HG03521 (cell line): ENCODE results near the gene SURF2.

ENCODE experiments used
- ATAC-seq: cut with Tn5 transposase; IDR thresholded peaks from one replicate; pipeline ENCODE4 v1.9.1; 2021; ENCODE audit warnings: mild to moderate bottlenecking, moderate library complexity; ENCODE audit not compliant: unreplicated experiment

SURF2 gene

GRCh38 chr9:133397370-133397769 is 41.0 kb downstream of the SURF2 start:
- no peak for ATAC-seq

GRCh38 chr9:133397895-133398294 is 41.5 kb downstream of the SURF2 start:
- ATAC-seq = no peak

GRCh38 chr9:133400292-133400691 is 43.9 kb downstream of the SURF2 start:
- no peak for ATAC-seq

- no peak for ATAC-seq
These were observed 45.2 kb downstream of the SURF2 start for GRCh38 chr9:133401588-133401987.

GRCh38 chr9:133402689-133403088 is 46.3 kb downstream of the SURF2 start:
- no peak for ATAC-seq

GRCh38 chr9:133403766-133404453 is 47.6 kb downstream of the SURF2 start:
- no peak for ATAC-seq

GRCh38 chr9:133404454-133405002 is 48.2 kb downstream of the SURF2 start:
- no peak for ATAC-seq

GRCh38 chr9:133405508-133406438 is 49.4 kb downstream of the SURF2 start:
- ATAC-seq = no peak

- no peak for ATAC-seq
These were observed 50.3 kb downstream of the SURF2 start for GRCh38 chr9:133406480-133407307.

- ATAC-seq = no peak
These were observed 51.7 kb downstream of the SURF2 start for GRCh38 chr9:133408042-133408441.
